Natural killer cell (primary cell): ENCODE results near the gene PCLO. TPM values are rescaled to one million over a fixed set of nuclear protein-coding genes. Genes with fewer than 3 reads are reported as not detected.
A peak's percentile ranks its signal among the peaks of the same experiment; 100 is the strongest.

Experiments
- ATAC-seq, 3 donors: fragments of 150-1000 bp in 2 of 3; fragments of 200-7000 bp in 1 of 3; cut with Tn5 transposase; 1 replicate in 1 of 3; 2 replicates in 2 of 3; pipeline ENCODE4 v1.10.0; 2021; ENCODE audit warnings: mild to moderate bottlenecking in 2 of 3, moderate library complexity in 2 of 3
- DNase-seq, 2 donors: peaks; one replicate each; pipeline versions ENCODE4 v3.0.0 to v3.0.0-alpha.2; 2013 to 2021; ENCODE audit warnings: mixed read lengths in 1 of 2
- H3K27ac ChIP-seq: one replicate; pipeline ENCODE4 v1.5.1; 2013; ENCODE audit warnings: mild to moderate bottlenecking, low read length
- H3K27me3 ChIP-seq: one replicate; pipeline ENCODE4 v1.6.1; 2013; ENCODE audit warnings: low read length; ENCODE audit not compliant: control insufficient read depth, insufficient read depth
- H3K36me3 ChIP-seq: one replicate; pipeline ENCODE4 v1.6.1; 2013; ENCODE audit warnings: low read length; ENCODE audit not compliant: control insufficient read depth, insufficient read depth
- H3K4me1 ChIP-seq: one replicate; pipeline ENCODE4 v1.6.1; 2013; ENCODE audit warnings: low read length; ENCODE audit not compliant: control insufficient read depth, insufficient read depth
- H3K4me3 ChIP-seq: one replicate; pipeline ENCODE4 v1.5.1; 2013; ENCODE audit warnings: low read length
- H3K9me3 ChIP-seq: one replicate; pipeline ENCODE4 v1.6.1; 2013; ENCODE audit warnings: low read length; ENCODE audit not compliant: control insufficient read depth, insufficient read depth
- H3K27ac Mint-ChIP-seq, 2 donors: one replicate each; pipeline ENCODE4 v1.8.0; 2022; ENCODE audit warnings: mild to moderate bottlenecking in 2 of 2, mixed read lengths in 2 of 2, moderate library complexity in 1 of 2
- H3K27me3 Mint-ChIP-seq, 2 donors: one replicate each; pipeline ENCODE4 v1.8.0; 2022; ENCODE audit warnings: low read depth in 2 of 2, mixed read lengths in 2 of 2
- H3K36me3 Mint-ChIP-seq: one replicate; pipeline ENCODE4 v1.8.0; 2022; ENCODE audit warnings: mixed read lengths
- H3K4me1 Mint-ChIP-seq, 2 donors: one replicate each; pipeline ENCODE4 v1.8.0; 2022; ENCODE audit warnings: mixed read lengths in 2 of 2
- H3K4me3 Mint-ChIP-seq: one replicate; pipeline ENCODE4 v1.8.0; 2022; ENCODE audit warnings: mild to moderate bottlenecking, moderate library complexity, mixed read lengths
- H3K9me3 Mint-ChIP-seq, 2 donors: one replicate each; pipeline ENCODE4 v1.8.0; 2022; ENCODE audit warnings: mixed read lengths in 2 of 2
- WGBS: methylation state at CpG from one replicate; pipeline ENCODE4 v1.1.7; 2013; ENCODE audit warnings: missing lambda C conversion rate; ENCODE audit not compliant: insufficient coverage; 5-methylcytosine and 5-hydroxymethylcytosine counted together
- intact Hi-C: fragments of 100-400 bp; cut with micrococcal nuclease; formaldehyde crosslinking; loops from one replicate; pipeline ENCODE4 v1.14.2; 2022
- total RNA-seq, 4 donors: library from RNA; stranded (reverse); fragments of 120-200 nt in 1 of 4; gene quantifications; one replicate each; pipeline versions ENCODE4 v1.2.3 to v1.2.4, GENCODE V29; 2013 to 2022
- TF ChIP-seq, protein P1 (sequence below): fragments of 200-600 bp; IDR thresholded peaks from one replicate; pipeline ENCODE4 v1.8.0; 2022; ENCODE audit warnings: antibody characterized with exemption

PCLO gene
- total RNA-seq, 3 donors from 2014 or later (not counting 1 experiment from before 2014, with no cell fraction given): not detected

DNA sequence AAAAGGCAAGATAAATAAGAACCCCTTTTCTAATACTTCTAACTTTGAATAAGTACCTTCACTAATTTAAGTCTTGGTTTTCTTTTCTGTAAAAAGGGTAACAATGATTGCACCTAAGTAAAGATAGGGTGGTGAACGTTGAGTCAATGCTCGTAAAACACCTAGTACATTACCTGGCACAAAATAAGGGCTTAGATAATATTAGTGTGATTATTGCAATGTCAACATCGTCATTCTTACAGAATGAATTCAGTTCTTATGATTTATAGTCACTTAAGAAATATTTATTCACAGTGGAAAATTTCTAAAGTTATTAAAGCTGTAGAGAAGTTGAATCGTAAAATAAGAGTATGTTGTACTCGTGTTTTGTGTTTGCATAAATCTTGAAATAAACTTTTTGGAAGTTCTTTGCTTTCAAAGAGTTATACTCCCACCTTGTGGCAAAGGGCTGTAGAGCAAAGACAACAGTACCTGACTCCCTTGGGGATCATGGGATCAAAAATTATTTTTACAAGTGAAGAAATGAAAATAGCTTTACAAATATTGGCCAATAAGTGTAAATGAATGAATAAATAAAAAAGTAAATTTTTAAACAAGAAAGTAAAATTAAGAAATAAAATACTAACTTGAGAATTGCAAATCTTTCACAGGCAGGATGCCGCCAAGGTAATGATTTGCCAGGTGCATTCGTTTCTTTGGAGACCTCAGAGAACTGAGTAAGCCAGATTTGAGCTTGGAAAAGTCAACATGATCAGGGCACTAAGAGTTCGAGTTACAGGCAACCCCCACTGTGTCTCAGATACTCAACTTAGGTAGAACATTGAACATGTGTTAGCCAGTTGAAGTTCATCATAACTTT lies 433.3 kb downstream of the PCLO start:
- no peak overlapping the region for H3K27ac Mint-ChIP-seq
- Histone ChIP-seq H3K27ac (no peak overlapping the region), H3K4me1 (no peaks in the 10 kb centered on the region), H3K27me3 (no peaks in the 10 kb centered on the region), H3K36me3 (no peaks in the 10 kb centered on the region), H3K4me3 (no peak overlapping the region), H3K9me3 (no peaks in the 10 kb centered on the region)
- H3K27me3 Mint-ChIP-seq: no peaks in the 10 kb centered on the region
- H3K36me3 Mint-ChIP-seq: no peaks in the 10 kb centered on the region
- H3K4me1 Mint-ChIP-seq: peaks cover 0 to 4% of the 10 kb centered on the region in 2 donors
- WGBS: 44% methylated on average over 4 of the region's 8 CpGs
- H3K4me3 Mint-ChIP-seq: no peak overlapping the region
- DNase-seq (peak in 1 of 2 donors; percentile 42), ATAC-seq (no peak)
- TF ChIP-seq, protein P1, sequence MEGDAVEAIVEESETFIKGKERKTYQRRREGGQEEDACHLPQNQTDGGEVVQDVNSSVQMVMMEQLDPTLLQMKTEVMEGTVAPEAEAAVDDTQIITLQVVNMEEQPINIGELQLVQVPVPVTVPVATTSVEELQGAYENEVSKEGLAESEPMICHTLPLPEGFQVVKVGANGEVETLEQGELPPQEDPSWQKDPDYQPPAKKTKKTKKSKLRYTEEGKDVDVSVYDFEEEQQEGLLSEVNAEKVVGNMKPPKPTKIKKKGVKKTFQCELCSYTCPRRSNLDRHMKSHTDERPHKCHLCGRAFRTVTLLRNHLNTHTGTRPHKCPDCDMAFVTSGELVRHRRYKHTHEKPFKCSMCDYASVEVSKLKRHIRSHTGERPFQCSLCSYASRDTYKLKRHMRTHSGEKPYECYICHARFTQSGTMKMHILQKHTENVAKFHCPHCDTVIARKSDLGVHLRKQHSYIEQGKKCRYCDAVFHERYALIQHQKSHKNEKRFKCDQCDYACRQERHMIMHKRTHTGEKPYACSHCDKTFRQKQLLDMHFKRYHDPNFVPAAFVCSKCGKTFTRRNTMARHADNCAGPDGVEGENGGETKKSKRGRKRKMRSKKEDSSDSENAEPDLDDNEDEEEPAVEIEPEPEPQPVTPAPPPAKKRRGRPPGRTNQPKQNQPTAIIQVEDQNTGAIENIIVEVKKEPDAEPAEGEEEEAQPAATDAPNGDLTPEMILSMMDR: peak; percentile 64
- intact Hi-C loops: loop anchor here (5.0 to 10.0 kb wide), 3 partner anchors 125 to 1247 kb away; no protein-coding TSS in a partner anchor
- no peaks in the 10 kb centered on the region for H3K9me3 Mint-ChIP-seq

DNA sequence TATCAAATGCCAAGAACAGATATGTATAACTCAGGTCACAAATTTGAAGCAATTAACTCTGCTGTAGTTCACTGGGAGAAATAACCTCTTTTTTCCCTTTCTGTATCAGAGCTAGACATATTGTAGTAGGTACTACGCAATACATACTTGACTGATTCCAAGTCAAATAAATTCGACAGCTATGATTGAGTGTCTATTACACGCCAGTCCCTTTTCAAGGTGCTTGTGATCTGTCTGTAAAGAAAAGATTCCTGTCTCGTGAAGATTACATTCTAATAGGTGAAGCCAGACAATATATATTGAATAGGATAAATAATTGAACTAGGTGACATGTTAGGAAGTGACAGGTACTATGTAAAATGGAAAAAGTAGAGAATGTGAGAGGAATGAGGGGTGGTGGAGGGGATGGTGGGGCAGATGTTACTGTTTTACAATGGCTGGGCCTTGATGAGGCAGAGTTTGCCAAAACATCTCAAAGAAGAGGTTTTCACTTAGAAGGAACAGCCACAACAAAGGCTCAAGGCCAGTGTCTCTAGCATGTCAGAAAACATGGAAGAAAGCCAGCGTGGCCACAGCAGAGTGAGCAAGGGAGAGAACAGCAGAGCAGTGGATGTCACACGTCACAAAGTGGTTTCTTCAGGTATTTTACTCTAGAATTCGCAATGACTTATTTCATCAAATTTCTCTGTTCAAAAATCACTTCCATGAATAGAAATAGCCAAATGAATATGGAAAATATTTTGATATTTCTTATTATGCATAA lies 436.5 kb downstream of the PCLO start:
- H3K4me1 Mint-ChIP-seq: peaks cover 0 to 4% of the 10 kb centered on the region in 2 donors
- TF ChIP-seq, protein P1: no peak
- H3K27ac ChIP-seq: no peak overlapping the region
- no peaks in the 10 kb centered on the region for H3K27me3 ChIP-seq
- no peak overlapping the region for H3K4me3 ChIP-seq
- no peaks in the 10 kb centered on the region for H3K36me3 ChIP-seq
- ATAC-seq (no peak), DNase-seq (no peak)
- no peak overlapping the region for H3K4me3 Mint-ChIP-seq
- H3K27me3 Mint-ChIP-seq: no peaks in the 10 kb centered on the region
- H3K9me3 Mint-ChIP-seq: no peaks in the 10 kb centered on the region
- H3K9me3 ChIP-seq: no peaks in the 10 kb centered on the region
- no peaks in the 10 kb centered on the region for H3K36me3 Mint-ChIP-seq
- no peak overlapping the region for H3K27ac Mint-ChIP-seq
- 82% methylated on average over 5 of the region's 7 CpGs for WGBS
- no peaks in the 10 kb centered on the region for H3K4me1 ChIP-seq
- intact Hi-C loops: loop anchor here (5.0 to 10.0 kb wide), 3 partner anchors 121 to 1244 kb away; no protein-coding TSS in a partner anchor

DNA sequence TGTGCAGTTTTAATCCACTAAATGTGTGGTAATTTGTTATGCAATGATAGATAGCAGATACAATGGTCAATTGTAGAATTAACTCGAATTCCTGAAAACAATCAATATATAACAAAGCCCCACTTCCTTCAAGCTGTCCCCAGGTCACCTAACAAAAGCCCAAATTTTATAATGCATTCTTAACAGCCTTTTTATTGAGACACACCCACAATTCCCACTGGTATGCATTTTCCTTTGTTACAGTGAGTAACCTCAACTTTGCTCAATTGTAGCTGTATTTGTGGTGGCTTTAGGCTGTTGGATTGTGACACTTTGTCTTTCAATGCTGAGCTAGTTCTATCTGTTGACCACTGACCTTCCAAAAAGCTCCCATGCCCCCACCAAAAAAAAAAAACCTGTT lies 439.3 kb downstream of the PCLO start:
- Mint-ChIP-seq H3K36me3 (no peaks in the 10 kb centered on the region), H3K4me3 (no peak overlapping the region)
- intact Hi-C loops: loop anchor here (10.0 kb wide), 1 partner anchor 119 kb away; no protein-coding TSS in a partner anchor

More for the DNA sequence above, 439.3 kb downstream of the PCLO start:
- H3K4me3 ChIP-seq: no peak overlapping the region
- TF ChIP-seq, protein P1: no peak
- Mint-ChIP-seq H3K27ac (peak overlapping the region in 1 of 2 donors; percentile 44), H3K27me3 (no peaks in the 10 kb centered on the region), H3K4me1 (peaks cover 0 to 4% of the 10 kb centered on the region in 2 donors), H3K9me3 (no peaks in the 10 kb centered on the region)
- no peaks in the 10 kb centered on the region for H3K9me3 ChIP-seq
- DNase-seq (no peak), ATAC-seq (no peak)
- no peaks in the 10 kb centered on the region for H3K27me3 ChIP-seq
- H3K36me3 ChIP-seq: no peaks in the 10 kb centered on the region
- H3K27ac ChIP-seq: no peak overlapping the region
- H3K4me1 ChIP-seq: no peaks in the 10 kb centered on the region
- no CpG with 5 or more reads among the region's 1 CpG for WGBS
